Activated CD8-positive, alpha-beta memory T cell treated with anti-CD3 and anti-CD28 coated beads, Interleukin-2, amount 50 U/mL, for 48 hours (primary cell): Measurements from ENCODE around the gene KLHL22.
"Not testable (repeated sequence)": the region's sequence is repeated elsewhere in the genome, so short reads cannot be mapped to it uniquely, and the experiment has no call there.

Source experiments
- DNase-seq: peaks from one replicate; pipeline ENCODE4 v3.0.0-alpha.2; 2020

The KLHL22 gene

DNA sequence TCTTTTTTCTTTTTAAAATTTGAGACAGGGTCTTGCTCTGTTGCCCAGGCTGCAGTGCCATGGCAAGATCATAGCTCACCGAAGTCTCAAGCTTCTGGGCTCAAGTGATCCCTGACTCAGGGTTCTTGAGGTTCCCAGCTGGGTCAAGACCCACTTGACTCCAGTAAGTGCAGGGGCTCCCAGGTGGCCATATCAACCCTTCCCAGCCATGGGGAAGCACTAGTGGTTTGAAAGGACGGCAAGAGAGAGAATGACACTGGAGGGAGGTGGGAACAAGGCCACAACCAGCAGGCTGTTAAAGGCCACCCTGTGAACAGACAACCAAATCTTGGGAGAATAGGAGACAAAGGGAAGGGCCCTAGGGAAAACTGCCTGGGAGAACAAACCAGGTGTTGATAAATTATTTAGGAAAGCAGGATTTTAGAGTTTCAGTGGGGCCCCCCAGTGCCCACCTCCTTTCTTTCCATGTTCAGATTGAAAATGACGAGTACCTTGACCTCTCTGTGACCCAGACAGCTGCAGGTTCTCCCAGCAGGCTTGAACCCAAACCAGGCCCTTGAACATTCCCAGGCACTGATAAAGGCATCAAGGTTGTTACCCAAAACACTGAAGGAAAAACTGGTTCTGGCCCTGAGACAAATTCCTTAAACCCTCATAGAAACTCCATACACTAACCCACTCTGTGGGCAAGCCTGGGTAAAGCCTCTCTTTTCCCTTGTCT lies 28.8 kb downstream of the KLHL22 start:
- DNase-seq: no peak

DNA sequence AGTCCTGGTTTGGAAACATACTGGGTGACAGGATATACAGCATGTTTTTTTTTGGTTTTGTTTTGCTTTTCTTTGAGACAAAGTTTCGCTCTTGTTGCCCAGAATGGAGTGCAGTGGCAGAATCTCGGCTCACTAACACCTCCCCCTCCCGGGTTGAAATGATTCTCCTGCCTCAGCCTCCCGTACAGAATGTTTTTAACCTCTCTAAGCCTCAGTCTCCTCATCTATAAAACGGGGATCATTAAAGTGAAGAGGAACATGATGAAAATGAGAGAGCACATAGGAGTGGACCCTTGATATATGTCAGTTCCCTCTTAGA lies 29.9 kb downstream of the KLHL22 start:
- no peak for DNase-seq

DNA sequence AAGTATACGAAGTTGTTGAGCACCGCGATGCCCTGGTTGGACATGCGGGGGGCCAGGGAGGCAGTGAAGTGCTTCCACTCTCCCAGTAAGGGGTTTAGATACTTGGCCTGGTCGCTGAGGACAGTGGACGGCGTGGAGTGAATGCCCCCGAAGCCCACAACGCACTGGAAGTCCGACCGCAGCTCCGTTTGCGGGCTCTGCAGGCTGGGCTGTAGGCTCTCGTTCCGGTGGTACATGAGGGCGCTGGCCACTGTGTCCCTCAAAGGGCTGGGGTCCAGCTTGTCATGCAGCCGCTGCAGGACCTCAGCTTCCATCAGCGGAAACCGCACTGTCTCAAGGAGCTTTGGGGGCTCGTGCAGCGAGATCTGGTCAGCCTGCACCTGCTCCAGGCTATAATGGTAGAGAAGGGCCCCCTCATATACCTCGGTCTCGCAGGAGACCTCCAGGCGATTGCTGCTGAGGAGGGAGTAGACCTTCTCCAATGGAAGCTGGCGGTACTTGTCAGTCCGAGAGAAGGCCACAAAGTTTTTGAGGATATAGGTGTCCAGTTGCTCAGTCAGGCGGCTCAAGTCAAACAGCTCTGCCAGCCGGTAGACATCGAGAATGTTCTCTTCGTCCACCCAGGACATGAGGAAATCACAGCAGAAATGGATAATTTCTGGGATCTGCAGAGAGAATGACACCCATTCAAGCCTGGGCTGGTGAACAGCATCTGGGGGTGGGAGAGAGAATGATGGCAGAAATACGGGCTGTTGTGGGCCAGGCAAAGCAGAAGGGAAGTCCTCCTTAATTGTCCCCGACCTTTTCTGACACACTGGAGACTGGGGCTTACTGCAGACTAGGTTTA lies 30.5 kb downstream of the KLHL22 start:
- DNase-seq: no peak

DNA sequence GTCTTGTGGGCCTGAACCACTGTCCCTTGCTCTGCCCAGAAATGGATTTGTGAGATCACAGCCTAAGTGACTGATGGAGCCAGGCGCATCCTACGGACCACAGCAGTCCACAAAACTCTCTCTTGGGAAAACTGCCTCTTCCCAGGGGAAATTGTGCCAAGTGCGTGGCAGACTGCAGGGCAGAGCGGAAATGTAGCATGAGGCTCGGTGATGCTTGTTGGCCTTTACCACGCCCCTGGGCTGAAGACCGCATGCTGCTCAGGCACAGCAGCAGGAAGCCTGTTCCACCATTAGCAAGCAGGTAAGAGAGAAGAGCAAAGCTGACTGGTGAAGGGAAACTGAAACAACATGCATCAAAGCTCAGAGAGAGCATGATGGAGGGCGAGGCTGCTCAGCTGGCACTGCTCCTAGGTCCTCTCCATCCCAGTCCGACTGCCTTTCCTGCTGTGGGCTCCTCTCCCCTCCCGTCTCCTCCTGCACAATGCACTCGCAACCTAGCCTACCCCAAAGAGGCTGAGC lies 31.4 kb downstream of the KLHL22 start:
- DNase-seq: peak; percentile 70

DNA sequence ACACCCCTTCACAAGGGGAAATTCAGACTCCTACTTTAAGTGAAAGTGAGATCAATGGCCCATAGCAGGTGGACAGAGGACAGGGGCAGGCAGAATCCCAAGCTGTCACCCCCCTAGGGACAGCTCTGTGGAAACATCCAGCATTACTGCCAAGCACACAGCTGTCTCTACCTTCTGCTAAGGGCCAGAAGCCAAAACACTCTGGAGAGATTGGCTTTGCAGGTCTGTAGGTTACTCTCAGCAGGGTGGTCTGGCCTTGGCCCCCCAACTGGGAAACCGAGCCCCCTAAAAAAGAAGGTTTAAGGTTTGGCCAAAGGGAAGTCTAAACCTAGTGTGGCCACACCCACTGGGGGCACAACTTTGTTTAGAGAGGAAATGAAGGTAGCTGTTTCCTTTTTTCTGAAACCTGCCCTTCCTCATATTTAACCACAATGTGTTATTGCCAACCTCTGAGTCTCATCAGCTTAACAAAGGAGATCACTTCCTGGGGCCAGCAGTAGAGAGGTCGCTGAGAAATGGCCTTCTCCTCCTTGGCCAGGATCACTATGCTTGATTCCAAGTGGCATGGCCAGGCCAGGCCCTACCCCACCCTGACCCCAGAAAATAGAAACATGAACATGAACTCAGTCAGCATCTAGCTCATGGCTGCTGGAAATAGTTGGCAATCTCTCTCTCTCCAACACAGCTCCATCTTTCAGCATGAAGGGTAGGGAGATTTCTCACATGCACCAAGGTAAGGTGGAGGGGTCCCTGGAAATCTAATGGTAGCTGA lies 32.1 kb downstream of the KLHL22 start:
- no peak for DNase-seq

DNA sequence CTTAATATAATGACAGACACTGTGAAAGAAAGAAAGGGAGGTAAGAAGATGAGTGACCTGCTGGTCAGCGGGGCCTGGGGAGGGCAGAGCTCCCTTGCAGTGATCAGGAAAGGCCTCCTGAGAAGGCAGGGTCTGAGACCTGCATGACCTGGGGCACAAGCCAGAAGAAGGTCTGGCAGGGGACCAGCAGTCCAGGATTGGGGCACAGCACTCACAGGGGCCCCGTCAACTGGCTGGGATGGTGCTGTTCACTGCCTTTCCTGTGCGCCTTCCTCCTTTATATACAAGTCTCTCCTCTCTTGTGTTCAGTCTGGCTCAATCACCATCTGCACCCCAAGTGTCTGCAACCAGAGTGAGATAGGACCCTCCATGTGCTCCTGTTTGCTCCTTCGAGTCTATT lies 35.7 kb downstream of the KLHL22 start:
- DNase-seq: no peak

DNA sequence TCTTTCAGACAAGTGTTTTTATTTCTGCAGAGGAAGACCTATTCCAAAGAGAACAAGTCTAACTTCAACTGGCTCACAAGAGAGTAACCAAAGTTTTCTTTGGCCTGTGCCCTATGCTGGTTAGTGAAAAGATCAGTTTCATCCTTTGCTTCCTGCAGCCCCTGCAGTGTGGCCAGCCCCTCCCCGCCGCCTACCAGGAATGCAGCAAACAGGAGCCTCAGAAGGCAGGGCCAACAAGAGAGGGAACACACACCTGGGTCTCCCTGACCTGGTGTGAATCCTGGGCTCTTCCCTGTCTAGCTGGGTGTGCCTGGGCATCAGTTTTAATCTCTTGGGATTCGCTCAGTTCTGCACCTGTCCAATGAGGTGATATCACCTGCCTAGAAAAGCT lies 36.4 kb downstream of the KLHL22 start:
- DNase-seq: no peak

DNA sequence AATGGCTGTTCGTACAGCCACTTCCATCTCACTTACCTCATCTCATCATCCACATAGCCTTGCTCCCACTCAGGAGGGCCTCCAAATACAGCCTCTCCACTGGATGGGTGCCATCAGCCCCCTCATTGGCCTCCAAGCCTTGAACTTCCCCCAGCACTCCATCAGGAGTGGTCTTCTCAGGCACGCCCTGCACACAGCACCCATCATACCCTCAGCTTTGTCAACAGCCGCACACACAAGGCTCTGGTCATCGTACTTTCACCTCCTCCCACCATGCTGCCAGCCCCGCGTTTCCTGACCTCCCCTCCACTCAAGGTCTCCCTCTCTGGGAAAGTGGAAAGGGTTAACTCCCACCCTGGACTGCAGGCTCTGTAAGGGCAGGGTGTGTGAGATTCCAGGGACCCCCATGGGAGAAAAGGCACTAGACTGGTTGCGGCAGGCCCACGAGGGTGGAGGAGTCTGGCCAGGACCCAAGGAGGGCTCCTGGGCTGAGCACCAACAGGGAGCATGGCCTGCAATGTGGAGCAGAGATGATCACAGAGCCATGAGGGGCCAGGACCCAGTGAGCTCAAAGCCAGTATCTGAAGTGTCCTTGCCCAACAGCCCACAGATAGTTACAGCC lies 37.0 kb downstream of the KLHL22 start:
- DNase-seq: no peak

DNA sequence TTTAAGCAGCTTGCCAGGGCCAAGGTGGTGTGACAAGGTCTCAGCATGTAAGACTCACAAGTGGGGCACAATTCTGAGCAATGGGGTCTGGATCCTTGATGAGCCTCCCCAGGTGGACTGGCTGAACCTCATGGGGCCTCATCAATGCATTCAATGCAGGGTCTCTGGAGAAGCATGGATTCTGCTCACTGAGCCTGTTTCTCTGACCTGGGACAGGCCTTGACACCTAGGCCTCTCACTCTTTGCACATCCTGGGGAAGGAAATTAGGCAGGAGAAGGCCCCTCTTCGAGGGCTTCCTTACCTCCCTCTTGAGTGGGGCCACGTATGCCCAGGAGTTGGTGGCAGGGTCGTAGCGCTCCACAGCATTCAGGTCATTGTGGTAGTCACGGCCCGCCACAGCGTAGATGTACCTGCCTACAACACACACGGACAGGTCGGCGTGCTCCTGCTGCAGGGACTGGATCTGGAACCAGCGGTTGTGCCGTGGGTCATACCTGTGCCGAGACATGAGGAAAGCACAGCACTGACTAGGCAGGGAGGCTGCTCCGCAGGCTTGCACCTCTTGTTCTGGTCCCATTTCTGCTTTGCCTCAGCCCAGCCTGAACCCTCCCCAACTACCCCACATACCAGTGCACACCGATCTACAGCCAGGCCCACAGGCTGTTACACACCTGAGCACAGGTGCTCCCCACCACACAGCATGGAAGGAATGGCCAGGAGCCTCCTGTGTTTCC lies 37.9 kb downstream of the KLHL22 start:
- DNase-seq: no peak

DNA sequence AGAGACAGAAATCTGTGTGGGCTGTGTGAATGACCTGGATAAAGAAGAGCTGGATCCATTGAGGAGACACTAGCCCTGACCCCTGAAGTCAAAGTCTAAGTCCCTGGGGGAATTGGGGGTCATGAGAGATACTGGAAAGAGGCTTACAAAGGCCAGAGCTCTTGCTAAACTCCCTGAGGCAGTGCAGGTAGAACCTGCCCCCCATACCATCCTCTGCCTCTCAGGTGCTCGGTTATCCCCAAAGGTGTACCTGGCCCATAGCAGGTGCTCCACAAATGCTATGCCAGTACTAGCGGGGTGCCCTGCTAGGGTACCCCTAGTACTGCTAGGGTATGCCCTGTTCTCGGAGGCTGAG lies 38.9 kb downstream of the KLHL22 start:
- no peak for DNase-seq

DNA sequence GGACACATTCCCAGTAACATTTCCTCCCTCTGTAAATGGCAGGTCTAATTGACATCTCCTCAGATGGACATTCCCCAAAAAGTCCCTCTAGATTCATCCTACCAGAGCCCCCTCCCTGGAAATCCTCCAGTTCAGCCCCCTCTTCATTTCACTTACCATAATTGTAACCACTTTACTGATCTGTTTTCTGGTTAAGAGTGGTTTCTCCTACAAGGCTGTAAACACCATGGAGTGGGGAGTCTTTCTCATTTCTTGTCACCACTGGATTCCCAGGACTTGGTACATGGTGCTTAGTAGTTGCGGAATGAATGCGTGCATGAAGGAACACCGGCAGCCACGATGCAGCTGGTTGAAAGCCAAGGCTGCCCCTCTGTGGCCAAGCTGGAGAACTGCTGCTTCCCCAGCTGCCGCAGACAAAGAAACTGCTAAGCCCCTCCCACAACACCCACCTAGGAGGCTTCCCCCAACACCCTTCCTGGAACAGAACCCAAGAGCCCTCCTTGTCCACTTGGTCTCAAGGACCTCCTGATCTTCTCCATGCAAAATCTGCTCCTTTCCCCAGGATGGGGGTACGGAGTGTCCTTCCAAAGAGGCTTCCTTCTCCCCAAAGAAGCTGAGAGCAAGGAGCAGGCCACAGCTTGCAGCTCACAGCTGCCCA lies 39.4 kb downstream of the KLHL22 start:
- DNase-seq: peak; percentile 84

DNA sequence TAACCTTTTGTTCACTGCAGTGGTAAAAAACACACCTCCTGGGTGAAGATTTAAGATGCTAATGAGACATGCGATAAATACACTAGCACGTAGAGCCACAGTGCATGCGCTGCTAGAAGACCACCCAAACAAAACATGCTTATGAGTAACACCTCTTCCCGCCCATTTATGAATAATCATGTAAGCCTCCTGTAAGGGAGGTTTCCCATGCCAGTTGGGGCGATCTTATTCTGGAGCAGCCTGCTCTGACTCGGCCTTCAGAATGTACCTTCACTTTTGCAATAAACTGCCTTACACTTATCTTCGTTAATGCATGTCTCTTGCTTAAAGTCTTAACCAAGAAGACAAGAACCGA lies 39.9 kb downstream of the KLHL22 start:
- no peak for DNase-seq

DNA sequence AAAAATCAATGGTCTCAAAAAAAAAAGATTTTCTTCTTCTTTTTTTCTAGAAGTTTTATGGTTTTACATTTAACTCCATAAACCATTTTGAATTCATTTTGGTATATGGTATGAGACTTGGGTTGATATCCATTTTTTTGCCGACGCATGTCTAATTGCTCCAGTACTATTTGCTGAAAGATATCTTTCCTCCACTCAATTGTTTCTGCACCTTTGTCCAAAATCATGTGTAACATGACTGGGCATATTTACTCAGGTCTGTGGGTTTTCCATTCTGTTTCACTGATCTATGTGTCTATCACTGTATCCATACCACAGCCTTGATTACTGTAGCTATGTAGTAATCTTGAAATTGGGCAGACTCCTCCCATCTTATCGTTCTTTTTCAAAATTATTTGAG lies 42.4 kb downstream of the KLHL22 start:
- DNase-seq: no peak

DNA sequence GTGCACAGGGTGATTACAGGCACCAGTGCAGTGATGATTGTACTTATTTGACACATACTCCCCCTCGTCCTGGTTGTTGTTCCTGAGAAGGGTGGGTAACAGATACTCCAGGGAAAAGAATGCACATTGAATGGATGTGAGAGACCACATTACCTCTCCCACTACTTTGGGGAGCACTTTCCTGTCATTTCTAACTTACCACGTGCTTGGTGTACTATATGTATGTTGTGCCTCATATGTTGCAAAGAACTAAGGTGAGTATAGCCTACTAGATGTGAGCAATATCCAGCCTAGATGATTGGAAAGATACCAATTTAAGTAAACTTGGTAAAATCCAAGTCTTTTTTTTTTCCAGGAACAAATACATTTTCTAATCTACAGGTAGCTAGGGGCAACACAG lies 43.7 kb downstream of the KLHL22 start:
- no peak for DNase-seq

DNA sequence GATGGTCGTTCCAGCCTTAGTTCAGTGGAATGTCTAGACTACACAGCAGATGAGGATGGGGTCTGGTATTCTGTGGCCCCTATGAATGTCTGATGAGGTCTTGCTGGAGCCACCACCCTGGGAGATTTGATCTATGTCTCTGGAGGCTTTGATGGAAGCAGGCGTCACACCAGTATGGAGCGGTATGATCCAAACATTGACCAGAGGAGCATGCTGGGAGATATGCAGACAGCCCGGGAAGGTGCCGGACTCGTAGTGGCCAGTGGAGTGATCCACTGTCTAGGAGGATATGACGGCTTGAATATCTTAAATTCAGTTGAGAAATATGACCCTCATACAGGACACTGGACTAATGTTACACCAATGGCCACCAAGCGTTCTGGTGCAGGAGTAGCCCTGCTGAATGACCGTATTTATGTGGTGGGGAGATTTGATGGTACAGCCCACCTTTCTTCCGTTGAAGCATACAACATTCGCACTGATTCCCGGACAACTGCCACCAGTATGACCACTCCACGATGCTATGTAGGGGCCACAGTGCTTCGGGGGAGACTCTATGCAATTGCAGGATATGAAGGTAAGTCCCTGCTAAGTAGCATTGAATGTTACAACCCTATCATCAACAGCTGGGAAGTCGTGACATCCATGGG lies 44.3 kb downstream of the KLHL22 start:
- DNase-seq: not testable (repeated sequence)

DNA sequence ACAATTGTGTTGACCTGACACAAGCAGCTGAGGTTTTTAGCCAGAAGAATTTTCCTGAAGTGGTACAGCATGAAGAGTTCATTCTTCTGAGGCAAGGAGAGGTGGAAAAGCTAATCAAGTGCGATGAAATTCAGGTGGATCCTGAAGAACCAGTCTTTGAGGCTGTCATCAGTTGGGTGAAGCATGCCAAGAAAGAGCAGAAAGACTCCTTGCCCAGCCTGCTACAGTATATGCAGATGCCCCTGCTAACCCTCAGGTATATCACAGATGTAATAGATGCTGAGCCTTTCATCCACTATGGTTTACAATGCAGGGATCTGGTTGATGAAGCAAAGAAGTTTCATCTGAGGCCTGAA lies 45.1 kb downstream of the KLHL22 start:
- no peak for DNase-seq

DNA sequence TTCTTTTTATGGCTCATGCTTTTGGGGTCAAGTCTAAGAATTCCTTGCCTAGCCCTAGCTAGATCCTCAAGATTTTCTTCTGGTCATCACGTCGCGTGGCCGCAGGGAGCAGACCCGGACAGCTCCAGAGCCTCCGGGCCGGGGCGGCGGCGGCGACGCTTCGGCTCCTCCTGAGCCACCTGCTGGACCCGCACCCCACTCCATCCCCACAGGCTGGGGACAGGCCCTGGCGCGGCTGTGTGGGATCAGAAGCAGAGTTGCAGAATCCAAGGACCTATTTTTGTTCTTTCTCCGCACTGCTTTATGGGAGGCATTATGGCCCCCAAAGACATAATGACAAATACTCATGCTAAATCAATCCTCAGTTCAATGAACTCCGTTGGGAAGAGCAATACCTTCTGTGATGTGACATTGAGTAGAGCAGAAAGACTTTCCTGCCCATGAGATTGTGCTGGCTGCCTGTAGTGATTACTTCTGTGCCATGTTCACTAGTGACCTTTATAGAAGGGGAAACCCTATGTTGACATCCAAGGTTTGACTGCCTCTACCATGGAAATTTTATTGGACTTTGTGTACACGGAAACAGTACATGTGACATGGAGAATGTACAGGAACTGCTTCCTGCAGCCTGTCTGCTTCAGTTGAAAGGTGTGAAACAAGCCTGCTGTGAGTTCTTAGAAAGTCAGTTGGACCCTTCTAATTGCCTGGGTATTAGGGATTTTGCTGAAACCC lies 45.6 kb downstream of the KLHL22 start:
- DNase-seq: no peak

DNA sequence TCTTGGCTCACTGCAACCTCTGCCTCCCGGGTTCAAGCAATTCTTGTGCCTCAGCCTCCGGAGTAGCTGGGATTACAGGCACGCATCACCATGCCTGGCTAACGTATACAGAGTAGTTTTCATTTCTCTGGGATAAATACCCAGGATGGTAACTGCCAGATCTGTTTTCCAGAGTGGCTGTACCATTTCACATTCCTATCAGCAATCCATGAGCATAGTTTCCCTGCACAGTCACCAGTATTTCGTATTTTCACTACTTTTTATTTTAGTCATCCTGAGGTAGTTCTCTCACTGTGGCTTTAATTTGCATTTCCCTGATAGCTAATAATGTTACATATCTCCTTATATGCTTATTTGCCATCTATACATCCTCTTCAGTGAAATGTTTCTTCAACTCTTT lies 47.0 kb downstream of the KLHL22 start:
- DNase-seq: no peak

DNA sequence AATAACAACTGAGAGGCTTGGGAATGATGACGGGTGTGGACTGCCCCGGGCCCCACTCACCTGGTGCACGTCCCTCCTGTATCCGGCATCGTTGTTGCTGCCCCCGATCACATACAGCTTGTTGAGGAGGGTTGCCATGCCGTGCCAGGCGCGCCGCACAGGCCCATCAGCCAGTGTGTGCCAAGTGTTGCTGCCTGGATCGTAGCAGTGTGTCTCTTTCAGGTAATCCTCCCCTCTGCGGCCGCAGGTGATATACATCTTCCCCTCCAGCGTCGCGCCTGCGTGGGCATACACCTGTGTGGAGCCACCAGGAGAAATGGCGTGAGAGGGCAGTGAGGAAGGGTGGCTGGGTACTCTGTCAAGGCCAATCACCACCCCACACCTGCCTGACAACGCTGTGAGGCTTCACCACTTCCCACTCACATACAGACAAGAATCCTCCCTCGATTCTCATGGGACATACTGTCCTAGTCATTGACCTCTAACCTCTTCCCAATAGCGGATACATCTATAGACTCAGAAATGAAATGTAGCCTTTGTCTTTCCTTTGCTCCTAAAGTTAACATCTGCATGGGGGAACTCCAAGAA lies 49.1 kb downstream of the KLHL22 start:
- no peak for DNase-seq

DNA sequence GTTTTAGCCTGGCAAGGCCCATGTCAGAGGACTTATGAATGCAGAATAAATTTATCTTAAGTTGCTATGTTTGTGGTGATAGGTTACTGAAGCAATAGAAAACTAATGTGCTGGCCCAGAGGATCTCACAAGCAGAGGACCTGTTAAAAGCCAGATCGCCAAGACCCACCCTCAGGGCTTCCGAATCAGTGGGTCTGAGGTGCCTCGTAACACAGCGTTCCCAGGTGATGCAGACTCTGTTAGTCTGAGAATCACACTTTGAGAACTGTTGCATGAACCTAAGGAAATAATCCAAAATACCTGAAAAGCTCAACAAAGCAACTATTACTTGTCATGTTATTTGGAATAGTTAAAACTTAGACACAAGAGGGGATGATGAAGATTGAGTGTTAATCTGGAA lies 51.3 kb downstream of the KLHL22 start:
- DNase-seq: no peak
